ENCODE results near the gene LRP2. TPM values are rescaled to one million over a fixed set of nuclear protein-coding genes. Genes with fewer than 3 reads are reported as not detected.
"Not testable (repeated sequence)": the region's sequence is repeated elsewhere in the genome, so short reads cannot be mapped to it uniquely, and the experiment has no call there.

The LRP2 gene
- total RNA-seq, 1 experiment from 2014 or later = not detected

- DNase-seq (ENCODE audit: low spot score) = no peak
These were observed 187.2 kb downstream of the LRP2 start for GRCh38 chr2:169175112-169175511.

GRCh38 chr2:169173876-169174275 lies 188.5 kb downstream of the LRP2 start:
- no peak for DNase-seq (ENCODE audit: low spot score)

- DNase-seq (ENCODE audit: low spot score) = no peak
These were observed 189.4 kb downstream of the LRP2 start for GRCh38 chr2:169172914-169173313.

- DNase-seq (ENCODE audit: low spot score) = no peak
These were observed 190.1 kb downstream of the LRP2 start for GRCh38 chr2:169172151-169172735.

GRCh38 chr2:169165791-169166190 lies 196.5 kb downstream of the LRP2 start:
- no peak for DNase-seq (ENCODE audit: low spot score)

GRCh38 chr2:169164311-169164710 lies 198.0 kb downstream of the LRP2 start:
- no peak for DNase-seq (ENCODE audit: low spot score)

- DNase-seq (ENCODE audit: low spot score) = no peak
These were observed 199.7 kb downstream of the LRP2 start for GRCh38 chr2:169162613-169163012.

GRCh38 chr2:169160926-169161481 lies 201.3 kb downstream of the LRP2 start:
- no peak for DNase-seq (ENCODE audit: low spot score)

- no peak for DNase-seq (ENCODE audit: low spot score)
These were observed 202.6 kb downstream of the LRP2 start for GRCh38 chr2:169159686-169160085.

- DNase-seq (ENCODE audit: low spot score) = no peak
These were observed 203.5 kb downstream of the LRP2 start for GRCh38 chr2:169158874-169159273.

GRCh38 chr2:169146220-169146619 lies 216.1 kb downstream of the LRP2 start:
- DNase-seq (ENCODE audit: low spot score) = no peak

GRCh38 chr2:169143998-169144397 lies 218.3 kb downstream of the LRP2 start:
- DNase-seq (ENCODE audit: low spot score) = no peak

- peak; percentile 74 for DNase-seq (ENCODE audit: low spot score)
These were observed 220.5 kb downstream of the LRP2 start for GRCh38 chr2:169141713-169142352.

- DNase-seq (ENCODE audit: low spot score) = no peak
These were observed 222.2 kb downstream of the LRP2 start for GRCh38 chr2:169139993-169140767.

- DNase-seq (ENCODE audit: low spot score) = no peak
These were observed 223.2 kb downstream of the LRP2 start for GRCh38 chr2:169139145-169139544.

GRCh38 chr2:169137924-169138323 lies 224.4 kb downstream of the LRP2 start:
- no peak for DNase-seq (ENCODE audit: low spot score)

GRCh38 chr2:169136885-169137534 lies 225.3 kb downstream of the LRP2 start:
- no peak for DNase-seq (ENCODE audit: low spot score)

- not testable (repeated sequence) for DNase-seq (ENCODE audit: low spot score)
These were observed 225.9 kb downstream of the LRP2 start for GRCh38 chr2:169136428-169136827.

GRCh38 chr2:169134272-169134671 lies 228.1 kb downstream of the LRP2 start:
- not testable (repeated sequence) for DNase-seq (ENCODE audit: low spot score)

GRCh38 chr2:169131587-169132512 lies 230.5 kb downstream of the LRP2 start:
- peak; percentile 61 for DNase-seq (ENCODE audit: low spot score)

- DNase-seq (ENCODE audit: low spot score) = no peak
These were observed 232.6 kb downstream of the LRP2 start for GRCh38 chr2:169129703-169130243.
